ENCODE data around the gene RBM28.

RBM28 gene, protein sequence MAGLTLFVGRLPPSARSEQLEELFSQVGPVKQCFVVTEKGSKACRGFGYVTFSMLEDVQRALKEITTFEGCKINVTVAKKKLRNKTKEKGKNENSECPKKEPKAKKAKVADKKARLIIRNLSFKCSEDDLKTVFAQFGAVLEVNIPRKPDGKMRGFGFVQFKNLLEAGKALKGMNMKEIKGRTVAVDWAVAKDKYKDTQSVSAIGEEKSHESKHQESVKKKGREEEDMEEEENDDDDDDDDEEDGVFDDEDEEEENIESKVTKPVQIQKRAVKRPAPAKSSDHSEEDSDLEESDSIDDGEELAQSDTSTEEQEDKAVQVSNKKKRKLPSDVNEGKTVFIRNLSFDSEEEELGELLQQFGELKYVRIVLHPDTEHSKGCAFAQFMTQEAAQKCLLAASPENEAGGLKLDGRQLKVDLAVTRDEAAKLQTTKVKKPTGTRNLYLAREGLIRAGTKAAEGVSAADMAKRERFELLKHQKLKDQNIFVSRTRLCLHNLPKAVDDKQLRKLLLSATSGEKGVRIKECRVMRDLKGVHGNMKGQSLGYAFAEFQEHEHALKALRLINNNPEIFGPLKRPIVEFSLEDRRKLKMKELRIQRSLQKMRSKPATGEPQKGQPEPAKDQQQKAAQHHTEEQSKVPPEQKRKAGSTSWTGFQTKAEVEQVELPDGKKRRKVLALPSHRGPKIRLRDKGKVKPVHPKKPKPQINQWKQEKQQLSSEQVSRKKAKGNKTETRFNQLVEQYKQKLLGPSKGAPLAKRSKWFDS

DNA sequence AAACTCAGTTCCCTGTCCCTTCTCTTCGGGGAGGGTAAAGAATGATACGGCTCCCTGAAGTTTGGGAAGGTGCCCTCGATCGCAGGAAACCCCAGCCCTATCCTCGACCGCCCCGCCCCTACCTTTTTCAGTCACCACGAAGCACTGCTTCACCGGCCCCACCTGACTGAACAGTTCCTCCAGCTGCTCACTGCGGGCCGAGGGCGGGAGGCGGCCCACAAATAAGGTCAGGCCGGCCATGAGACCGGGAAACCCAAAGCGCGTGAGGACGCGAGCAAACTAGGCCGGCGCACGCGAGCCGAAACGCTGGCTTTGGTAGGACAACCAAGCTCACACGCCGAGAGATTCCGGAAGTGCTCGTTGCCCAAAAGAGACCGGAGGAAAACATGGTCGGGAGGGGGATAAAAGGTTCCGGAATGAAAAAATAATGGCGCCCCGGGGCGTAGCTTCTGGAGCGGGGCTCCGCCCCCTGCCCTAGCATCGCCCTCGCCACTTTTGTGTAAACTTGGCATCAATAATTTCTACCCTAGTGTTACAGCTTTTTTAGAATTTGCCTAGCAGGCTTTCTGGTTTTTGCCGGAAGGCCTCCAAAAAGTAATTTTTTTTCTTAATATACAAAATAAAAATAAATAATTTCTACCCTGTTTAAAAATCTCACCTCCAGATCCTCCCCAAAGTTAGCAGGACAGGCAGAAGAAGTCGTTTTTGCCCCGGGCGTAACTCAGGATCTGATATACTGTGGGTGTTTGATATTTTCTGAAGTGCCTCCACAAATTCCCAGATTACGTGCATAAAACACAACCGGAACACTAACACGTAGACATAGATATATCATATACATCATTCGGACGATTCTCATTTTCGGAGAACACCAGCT lies at the start of gene RBM28:
Gene RBM28, minus strand, starts transcription at position 355 of the 877 bp plus-strand sequence. Its CDS starts 115 bp downstream, at position 240.
- H3K4me3 ChIP-seq (ENCODE audit: low read depth, low read length) = peak within 1 kb of the TSS; percentile 88
- TF ChIP-seq, protein P1, sequence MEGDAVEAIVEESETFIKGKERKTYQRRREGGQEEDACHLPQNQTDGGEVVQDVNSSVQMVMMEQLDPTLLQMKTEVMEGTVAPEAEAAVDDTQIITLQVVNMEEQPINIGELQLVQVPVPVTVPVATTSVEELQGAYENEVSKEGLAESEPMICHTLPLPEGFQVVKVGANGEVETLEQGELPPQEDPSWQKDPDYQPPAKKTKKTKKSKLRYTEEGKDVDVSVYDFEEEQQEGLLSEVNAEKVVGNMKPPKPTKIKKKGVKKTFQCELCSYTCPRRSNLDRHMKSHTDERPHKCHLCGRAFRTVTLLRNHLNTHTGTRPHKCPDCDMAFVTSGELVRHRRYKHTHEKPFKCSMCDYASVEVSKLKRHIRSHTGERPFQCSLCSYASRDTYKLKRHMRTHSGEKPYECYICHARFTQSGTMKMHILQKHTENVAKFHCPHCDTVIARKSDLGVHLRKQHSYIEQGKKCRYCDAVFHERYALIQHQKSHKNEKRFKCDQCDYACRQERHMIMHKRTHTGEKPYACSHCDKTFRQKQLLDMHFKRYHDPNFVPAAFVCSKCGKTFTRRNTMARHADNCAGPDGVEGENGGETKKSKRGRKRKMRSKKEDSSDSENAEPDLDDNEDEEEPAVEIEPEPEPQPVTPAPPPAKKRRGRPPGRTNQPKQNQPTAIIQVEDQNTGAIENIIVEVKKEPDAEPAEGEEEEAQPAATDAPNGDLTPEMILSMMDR (IDR thresholded peaks at IDR 0.05; ENCODE audit: low read depth, low read length) = no peak

DNA sequence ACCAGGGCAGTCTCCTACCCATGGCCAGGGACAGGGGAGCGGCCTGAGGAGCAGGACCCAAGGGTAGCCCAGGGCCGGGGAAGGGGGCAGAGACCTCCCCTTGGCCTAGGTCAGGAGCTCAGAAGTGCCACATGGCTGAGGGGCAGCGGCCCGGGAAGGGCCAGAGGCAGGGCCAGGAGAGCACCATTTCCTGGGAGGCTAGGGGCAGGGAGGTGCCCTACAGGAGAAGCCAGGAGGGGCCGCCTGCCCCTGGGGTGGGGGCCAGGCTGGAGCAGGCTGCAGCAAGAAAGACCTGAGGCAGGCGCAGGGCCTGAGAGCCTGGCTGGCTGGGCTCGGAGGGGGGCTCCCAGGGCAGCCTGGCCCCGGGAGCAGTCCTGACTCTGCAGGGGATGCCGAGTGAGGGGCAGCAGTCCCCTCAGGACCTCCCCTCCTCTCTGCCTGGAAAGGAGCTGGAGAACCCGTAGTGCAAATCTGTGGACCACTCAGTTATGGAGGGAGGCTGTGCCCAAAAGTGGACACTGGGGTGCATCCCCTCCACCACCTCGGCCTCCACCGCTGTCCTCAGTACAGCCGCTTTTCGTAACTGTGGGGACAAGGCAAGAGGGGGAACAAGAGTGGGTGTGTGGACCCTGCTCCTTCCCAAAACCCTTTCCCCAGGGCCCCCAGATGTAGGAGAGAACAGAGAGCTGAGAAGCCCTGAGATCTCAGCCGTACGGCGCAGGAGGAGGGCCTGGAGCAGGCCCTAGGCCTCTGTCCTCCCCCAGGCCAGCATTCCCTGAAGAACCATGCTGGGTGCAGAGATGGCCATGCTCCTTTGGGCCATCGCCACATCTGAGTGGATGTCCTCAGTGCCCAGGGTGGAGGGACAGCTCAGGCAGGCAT lies 49.0 kb upstream of the RBM28 start:
- no peak overlapping the region for H3K4me3 ChIP-seq (ENCODE audit: low read depth, low read length)
- TF ChIP-seq, protein P1 (IDR thresholded peaks at IDR 0.05; ENCODE audit: low read depth, low read length) = no peak

DNA sequence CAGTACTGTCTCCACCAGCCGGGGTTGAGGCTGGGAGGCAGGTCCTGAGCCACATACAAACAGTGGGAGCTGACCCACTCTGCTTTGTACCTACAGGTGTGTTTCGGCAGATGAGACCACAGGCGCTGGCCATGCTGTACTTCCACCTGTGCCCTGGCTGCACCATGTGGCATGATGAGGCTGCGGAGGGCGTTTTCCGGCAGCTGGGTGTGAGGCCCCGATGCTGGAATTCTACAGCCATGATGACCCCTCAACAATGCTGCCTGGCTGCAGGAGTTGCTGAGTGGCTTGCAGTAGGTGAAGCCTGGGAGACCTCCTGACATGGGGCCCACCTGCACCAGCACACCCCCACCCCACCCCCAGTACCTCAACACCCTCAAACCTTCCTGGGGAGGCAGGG lies 48.1 kb upstream of the RBM28 start:
- TF ChIP-seq, protein P1 (IDR thresholded peaks at IDR 0.05; ENCODE audit: low read depth, low read length) = no peak
- H3K4me3 ChIP-seq (ENCODE audit: low read depth, low read length) = no peak overlapping the region

DNA sequence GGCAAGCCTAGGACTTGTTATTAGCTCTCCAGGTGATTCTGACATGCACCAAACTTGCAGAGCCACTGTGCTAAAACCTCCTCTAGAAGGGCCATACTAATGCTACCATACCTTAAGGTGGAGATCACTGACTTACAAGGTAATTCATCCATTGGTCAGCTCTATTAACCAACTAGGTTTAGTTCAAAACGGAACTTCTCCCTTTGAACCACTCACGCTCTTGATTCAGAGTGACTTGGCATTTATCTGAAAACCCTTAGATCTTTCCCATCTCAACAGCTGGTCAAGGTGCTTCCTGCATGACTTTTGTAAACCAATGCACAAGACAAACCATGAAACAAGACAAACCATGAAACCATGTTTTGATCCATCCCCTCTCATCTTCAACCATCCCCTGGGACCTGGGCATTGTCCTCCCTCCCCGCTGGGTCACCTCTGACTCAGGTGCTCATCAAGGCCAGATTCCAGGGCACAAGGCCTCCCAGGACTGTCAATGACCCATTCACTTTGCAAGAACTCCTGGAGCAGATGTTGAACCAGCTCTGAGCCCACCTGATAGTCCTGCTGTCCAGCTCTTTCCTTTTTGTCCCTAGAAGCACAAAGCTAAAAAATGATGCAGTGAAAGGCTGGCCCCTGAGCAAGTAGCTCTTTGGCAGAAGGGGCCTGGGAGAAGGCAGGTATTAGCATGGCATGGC lies 47.3 kb upstream of the RBM28 start:
- no peak overlapping the region for H3K4me3 ChIP-seq (ENCODE audit: low read depth, low read length)
- TF ChIP-seq, protein P1 (IDR thresholded peaks at IDR 0.05; ENCODE audit: low read depth, low read length) = no peak

DNA sequence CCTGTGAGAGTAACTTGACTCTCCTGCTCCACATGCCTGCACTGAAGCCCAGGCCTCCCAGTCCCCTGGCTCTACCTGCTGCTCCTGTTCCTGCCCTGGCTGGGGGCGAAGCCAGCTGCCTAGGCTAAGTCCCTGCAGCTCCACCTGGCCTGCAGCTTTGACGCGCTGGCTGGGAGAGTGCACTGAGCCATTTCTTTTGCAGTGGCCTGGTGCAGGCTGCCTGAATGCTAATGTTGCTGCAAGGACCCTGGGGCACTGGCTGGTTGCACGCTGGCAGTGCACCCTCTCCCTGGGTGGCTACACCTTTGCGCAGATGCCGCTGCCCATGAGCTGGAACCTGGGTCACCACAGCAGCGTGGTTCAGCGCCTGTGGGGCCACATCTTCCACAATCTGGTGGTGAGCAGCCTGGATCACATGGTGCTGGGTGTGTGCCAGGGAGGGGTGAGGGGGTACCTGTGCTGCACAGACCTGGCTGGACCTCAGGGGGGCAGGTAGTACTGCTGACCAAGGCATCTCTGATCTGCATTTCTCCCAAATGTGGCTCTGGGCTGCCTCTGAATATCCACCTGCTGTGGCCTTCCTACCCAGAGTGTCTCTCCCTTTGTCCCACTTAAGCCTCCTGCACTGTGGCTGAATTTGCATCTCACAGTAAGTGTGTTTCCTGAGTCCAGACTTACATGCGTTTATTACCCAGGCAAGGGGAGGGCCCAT lies 46.1 kb upstream of the RBM28 start:
- TF ChIP-seq, protein P1 (IDR thresholded peaks at IDR 0.05; ENCODE audit: low read depth, low read length) = no peak
- H3K4me3 ChIP-seq (ENCODE audit: low read depth, low read length) = no peak overlapping the region

Data from WI38 (cell line).